Activated CD8-positive, alpha-beta memory T cell treated with anti-CD3 and anti-CD28 coated beads, Interleukin-2, amount 50 U/mL, for 4 hours (primary cell): ENCODE results near the gene ATG2A.

ENCODE experiments used
- DNase-seq: peaks from one replicate; pipeline ENCODE4 v3.0.0-alpha.2; 2020

ATG2A gene

GRCh38 chr11:64916775-64917662 is at the start of gene ATG2A:
TSS of gene ATG2A (minus strand) at chr11:64917209. CDS start at chr11:64917135, 74 bp downstream.
- DNase-seq: peak; percentile 99

GRCh38 chr11:64963072-64963631 is 46.1 kb upstream of the ATG2A start:
- DNase-seq: no peak

GRCh38 chr11:64960719-64961118 is 43.7 kb upstream of the ATG2A start:
- DNase-seq: no peak

GRCh38 chr11:64959498-64959897 is 42.5 kb upstream of the ATG2A start:
- no peak for DNase-seq

- DNase-seq: no peak
Measured at GRCh38 chr11:64954201-64954600, 37.2 kb upstream of the ATG2A start.

GRCh38 chr11:64951529-64951928 is 34.5 kb upstream of the ATG2A start:
- no peak for DNase-seq

- DNase-seq: no peak
Measured at GRCh38 chr11:64947208-64947814, 30.3 kb upstream of the ATG2A start.

GRCh38 chr11:64936539-64936938 is 19.5 kb upstream of the ATG2A start:
- DNase-seq: no peak

- DNase-seq: no peak
Measured at GRCh38 chr11:64935359-64936081, 18.5 kb upstream of the ATG2A start, which contains the start of gene GPHA2. TSS of gene GPHA2 (minus strand) at chr11:64935893. CDS start at chr11:64935460, 433 bp downstream.

GRCh38 chr11:64934682-64935358 is 17.8 kb upstream of the ATG2A start:
- DNase-seq: no peak

GRCh38 chr11:64933935-64934681 is 17.1 kb upstream of the ATG2A start:
- DNase-seq: no peak

GRCh38 chr11:64933213-64933934 is 16.4 kb upstream of the ATG2A start:
- DNase-seq: no peak

GRCh38 chr11:64932324-64932723 is 15.3 kb upstream of the ATG2A start:
- DNase-seq: no peak

GRCh38 chr11:64931290-64931689 is 14.3 kb upstream of the ATG2A start:
- no peak for DNase-seq

GRCh38 chr11:64930340-64930739 is 13.3 kb upstream of the ATG2A start:
- DNase-seq: no peak

GRCh38 chr11:64929625-64930024 is 12.6 kb upstream of the ATG2A start:
- DNase-seq: no peak

GRCh38 chr11:64928957-64929356 is 11.9 kb upstream of the ATG2A start:
- DNase-seq: no peak

GRCh38 chr11:64926689-64927088 is 9.7 kb upstream of the ATG2A start:
- DNase-seq: no peak

- no peak for DNase-seq
Measured at GRCh38 chr11:64925536-64926436, 8.8 kb upstream of the ATG2A start.

- no peak for DNase-seq
Measured at GRCh38 chr11:64924910-64925284, 7.9 kb upstream of the ATG2A start.
